NCI-H128 (cell line): ENCODE data around the gene CCDC180.
"Not testable (repeated sequence)": the region's sequence is repeated elsewhere in the genome, so short reads cannot be mapped to it uniquely, and the experiment has no call there.

ENCODE experiments used
- DNase-seq: peaks from one replicate; lab custom pipeline; 2025; ENCODE audit not compliant: unreplicated experiment; lab: John Stamatoyannopoulos, UW

The CCDC180 gene

DNA sequence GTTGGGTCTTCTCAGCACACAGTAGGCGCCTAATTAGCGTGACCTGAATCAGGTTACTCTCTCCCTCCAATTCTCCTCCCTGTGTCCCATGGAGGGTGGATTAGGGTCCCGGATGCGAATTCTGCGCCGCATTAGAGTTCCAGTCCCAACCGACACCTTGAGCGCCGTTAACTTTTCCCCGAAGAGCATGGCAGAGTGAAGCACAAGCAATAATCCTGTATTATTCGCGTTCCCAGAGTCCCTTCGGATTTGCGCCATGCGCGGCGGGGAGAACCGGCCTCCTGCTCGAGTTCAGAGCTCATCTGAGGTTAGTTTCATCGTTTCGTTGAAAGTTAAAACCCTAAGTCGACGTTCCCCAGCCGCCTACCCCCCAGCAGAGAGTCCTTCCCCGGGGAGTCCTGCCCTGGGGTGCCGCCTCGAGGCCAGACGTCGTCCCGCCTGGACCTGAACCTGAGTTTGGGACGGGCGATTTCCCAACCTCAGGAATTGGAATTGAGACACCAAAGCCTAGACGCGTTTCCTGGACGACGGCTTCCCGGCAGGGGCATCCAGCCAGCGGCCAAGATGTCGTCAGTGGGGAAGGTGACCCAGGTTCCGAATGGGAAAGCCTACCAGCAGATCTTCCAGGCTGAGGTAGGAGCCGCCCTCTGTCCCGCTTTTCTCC is at the start of gene CCDC180:
TSS of gene CCDC180 (plus strand) at position 160 of the 664 bp plus-strand sequence. CDS start at position 565, 405 bp downstream.
- DNase-seq: no peak

DNA sequence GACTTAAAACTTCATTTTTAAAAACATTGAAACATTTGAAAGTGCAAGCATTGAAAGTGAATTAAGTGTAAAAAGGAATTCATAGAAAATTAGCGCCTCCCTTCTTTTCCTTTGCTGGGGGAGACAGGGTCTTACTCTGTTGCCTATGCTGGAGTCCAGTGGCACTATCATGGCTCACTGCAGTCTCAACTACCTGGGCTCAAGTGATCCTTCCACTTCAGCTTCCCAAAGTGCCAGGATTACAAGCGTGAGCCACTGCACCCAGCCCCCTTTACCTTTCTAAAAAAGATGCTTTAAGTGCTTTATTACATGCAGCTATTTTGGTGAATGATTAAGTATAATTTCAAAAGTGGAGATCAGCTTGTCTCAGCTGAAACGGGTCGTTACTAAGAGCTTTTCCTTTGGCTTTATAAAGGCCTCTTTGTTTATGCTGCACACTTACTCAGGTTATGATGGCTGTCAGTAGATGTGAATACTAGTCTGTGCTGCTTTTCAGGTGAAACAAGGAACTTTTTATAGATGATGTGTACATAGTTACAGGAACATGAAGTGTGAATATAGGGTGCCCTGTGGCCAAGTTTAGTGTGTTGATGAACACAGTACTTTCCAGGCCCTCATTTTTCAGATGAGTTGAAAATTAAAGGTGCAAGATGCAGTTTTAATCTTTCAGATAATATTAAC is 47.5 kb upstream of the CCDC180 start:
- DNase-seq: not testable (repeated sequence)

DNA sequence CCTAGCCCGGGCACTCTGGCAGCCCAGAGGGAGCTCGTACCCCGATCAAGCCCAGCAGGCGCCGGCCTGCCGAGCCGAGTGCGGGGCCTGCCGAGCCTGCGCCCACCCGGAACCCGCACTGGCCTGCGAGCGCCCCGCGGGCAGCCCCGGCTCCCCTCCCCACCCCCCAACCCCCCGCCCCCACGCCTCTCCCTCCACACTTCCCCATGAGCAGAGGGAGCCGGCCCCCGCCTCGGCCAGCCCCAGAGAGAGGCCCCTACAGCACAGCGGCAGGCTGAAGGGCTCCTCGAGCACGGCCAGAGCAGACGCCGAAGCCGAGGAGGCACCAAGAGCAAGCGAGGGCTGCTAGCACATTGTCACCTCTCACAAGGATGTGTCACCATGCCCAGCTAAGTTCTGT is 36.2 kb upstream of the CCDC180 start:
- DNase-seq: no peak

DNA sequence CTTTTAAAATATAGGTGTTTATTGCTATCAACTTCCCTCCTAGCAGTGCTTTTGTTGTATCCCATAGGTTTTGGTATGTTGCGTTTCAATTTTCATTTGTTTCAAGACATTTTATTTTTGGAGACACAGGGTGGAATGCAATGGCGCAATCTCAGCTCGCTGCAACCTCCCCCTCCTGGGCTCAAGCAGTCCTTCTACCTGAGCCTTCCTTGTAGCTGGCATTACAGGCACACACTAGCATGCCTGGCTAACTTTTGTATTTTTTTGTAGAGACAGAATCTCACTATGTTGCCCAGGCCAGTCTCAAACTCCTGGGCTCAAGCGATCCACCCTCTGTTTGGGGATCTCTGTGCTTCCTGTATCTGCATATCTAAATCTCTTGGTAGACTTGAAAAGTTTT is 35.4 kb upstream of the CCDC180 start:
- DNase-seq: no peak

DNA sequence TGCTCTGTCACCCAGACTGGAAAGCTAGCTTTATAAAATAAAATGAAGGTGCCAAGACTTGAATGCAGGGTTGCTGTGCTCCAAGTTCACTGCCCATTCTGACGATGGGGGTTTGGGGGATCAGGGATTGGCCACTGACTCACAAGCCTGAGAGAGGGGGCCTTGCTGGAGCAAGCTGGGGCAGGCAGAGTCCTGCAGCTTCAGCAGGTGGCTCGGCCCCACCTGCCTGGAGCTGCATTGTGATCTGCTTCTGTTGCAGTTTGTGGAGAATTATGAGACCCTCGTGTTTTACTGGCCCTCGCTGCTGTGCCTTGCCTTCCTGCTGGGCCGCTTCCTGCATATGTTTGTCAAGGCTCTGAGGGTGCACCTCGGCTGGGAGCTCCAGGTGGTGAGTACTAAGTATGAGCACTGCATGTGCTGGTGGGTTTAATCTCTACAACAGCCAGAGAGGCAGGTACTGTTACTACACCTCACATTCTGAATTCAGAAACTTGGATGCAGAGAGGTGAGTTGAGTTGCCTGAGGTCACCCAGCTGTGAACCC is 31.1 kb upstream of the CCDC180 start:
- no peak for DNase-seq

DNA sequence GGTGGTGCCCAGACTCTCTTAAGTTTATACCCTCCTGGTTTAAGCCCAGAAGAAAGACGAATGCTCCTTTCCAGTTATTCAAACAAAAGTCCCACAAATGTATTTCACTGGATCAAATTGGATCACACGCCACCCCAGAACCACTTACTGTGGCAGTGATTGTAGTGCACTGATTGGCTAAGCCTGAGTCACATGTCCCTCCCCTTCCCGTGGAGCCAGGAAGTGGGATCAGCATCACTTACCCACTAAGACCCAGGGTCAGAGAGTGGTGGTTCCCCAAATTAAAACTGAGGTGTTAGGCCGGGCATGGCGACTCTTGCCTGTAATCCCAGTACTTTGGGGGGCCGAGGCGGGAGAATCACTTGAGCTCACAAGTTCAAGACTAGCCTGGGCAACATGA is 29.5 kb upstream of the CCDC180 start:
- no peak for DNase-seq

DNA sequence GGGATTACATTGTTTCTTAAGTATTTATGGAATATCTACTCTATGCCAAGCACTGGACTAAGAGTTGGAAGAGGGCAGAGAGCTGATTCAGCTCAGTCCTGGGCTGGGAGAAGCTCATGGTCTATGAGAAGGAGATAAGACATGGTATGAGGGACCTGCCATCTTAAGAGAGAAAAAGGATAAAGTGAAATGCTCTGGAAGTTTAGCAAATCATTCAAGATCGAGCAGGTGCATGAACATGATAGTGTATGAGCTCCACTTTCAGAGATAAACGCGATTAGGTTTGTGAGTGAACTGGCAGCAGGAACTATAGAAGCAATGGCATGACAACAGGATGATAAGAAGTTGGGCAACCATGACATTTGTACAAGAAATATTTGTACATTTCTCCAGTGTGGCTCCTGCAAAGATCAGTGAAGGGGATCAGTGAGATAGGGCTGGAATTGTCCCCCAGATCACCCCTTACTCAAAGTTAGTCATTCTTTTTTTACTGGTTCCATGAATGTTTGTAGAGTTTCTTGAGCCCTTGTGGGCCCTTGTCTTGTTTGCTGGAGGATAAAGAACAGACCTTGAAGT is 26.6 kb upstream of the CCDC180 start:
- DNase-seq: no peak

DNA sequence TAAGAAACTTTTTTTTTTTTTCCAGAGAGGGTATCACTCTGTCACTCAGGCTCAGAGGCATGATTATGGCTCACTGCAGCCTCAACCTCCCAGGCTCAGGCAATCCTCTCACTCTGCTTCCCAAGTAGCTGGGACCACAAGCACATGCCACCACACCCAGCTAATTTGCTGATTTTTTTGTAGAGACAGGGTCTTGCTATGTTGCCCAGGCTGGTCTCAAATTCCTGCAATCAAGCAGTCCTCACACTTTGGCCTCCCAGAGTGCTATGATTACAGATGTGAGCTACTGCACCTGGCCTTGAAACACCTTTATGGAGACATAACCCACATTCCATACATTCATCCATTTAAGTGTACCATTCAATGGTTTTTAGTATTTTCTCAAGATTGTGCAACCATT is 23.7 kb upstream of the CCDC180 start:
- DNase-seq: no peak

DNA sequence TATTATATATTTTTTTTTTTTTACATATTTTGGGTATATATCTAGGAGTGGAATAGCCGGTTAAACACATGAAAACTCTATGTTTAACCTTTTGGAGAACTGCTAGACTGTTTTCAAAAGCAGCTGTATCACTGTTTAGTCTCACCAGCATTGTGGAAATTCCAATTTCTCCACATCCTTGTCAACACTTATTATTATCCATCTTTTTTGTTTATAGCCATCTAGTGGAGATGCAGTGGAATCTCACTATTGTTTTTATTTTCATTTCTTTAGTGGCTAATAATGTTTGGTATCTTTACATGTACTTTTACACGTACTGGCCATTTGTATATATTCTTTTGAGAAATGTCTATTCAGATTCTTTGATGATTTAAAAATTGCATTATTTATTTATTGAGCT is 22.7 kb upstream of the CCDC180 start:
- no peak for DNase-seq

DNA sequence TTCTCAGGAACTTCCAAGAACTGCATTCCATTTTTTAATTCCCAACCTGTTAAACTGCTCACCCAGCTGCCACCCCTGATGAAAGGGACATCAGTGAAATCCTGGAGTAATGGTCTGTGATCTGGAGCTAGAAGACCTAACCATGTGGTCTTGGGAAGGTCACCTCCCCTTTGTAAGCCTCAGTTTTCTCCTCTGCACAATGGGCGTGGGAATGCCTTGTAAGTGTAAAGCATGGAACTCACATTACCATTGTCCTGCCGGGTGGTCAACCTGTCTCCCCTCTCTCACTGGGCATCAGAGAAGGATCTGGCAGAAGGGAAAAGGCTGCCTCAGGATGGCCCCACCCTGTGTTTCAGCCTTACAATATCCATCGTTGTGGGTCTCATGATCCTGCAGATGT is 15.3 kb upstream of the CCDC180 start:
- no peak for DNase-seq

DNA sequence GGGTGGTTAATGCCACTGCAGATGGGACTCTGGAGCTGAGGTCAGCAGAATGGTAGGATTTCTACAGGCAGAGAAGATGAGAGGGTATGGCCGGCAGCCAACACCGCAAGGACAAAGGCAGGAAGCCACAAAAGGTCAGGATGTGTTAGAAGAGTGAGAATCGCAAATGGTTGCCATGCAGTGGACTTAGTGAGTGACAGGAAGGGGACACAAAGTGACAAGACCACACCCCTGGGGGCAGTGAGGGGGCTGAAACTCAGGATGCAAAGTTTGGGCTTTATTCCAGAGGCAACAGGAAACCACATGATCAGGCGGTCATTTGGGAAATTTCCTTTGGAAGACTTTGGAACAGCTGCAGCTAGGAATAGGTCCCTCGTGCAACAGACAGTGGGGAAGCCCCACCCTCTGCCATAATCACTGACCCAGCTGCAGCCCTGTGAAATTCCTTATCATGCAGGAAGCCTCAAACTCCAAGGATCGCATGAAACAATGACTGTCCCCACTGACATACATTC is 14.2 kb upstream of the CCDC180 start:
- DNase-seq: no peak

DNA sequence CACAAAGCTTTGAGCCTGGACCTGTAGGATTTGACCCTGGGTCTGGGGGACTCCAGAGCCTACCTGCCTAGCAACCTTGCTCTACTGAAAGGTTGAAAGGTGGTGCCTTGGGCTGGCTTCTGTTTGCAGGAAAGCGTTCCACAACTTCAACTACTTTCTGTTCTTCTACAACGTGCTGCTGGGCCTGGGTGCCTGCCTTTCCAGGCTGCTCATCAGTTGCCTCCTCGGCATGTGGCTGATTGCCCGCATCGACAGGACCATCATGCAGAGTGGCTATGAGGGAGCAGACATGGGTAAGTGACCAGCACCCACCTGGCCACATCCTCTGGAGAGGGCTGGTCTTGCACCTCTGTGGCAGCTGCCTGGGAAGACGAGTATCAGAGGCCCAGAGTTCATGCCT is 13.6 kb upstream of the CCDC180 start:
- DNase-seq: no peak

DNA sequence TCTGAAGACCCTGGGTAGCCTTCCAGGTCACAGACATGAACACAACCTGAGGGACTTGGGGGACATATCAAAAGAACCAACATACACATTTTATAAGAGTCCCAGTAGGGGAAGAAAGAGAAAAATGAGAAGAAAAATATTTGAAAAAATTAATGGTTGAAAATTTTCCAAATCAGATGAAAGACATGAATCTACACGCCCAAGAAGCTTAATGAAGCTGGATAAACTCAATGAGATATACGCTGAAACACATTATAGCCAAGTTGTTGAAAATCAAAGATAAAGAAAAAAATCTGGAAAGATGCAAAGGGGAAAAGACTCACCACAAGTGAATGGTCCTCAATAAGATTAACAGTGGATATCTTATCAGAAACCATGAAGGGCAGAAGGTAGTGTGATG is 9.6 kb upstream of the CCDC180 start:
- no peak for DNase-seq

DNA sequence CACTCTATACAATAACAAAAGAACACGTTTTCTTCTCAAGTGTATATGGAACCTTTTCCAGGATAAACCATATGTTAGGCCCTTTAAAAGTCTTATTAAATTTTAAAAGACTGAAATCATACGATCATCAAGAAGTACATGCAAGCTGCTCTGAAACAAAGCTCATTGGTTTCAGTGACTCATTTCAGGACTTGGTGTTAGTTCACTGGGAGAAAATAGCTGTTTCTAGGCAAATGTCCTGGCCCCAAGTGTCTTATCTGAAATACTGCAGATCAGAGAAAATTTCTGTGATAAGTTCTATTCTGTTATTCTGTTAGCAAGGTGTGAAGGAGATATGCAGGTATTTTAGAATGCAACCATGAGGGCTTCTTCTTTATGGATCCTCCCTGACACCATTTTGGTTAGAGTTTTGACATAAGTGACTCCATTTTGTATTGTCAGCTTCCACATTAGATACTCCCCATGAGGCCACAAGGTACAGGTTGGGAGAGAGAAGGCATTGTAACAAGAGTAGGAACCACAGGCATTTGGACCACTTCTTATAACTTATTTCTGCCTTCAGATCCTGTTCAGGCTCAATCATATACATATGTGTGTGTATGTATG is 7.5 kb upstream of the CCDC180 start:
- DNase-seq: no peak

DNA sequence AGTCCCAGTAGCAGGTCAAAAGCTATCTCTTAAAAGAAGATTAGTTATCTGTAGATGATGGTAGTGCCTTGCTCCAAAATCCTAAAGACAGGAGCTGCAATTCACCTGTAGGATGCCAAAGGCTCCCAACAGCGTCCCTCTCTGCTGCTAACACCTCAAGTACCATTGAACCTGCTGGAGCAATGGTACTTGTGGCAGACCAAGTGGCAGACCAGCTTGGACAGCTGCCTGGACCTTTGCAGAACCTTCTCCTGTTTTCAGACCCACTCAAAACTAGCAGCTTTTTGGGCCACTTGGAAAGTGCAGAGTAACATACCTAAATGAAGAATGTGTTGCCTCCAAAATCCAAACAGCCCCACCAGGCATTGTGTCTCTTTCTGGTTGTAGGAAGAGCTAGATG is 6.9 kb upstream of the CCDC180 start:
- DNase-seq: no peak

DNA sequence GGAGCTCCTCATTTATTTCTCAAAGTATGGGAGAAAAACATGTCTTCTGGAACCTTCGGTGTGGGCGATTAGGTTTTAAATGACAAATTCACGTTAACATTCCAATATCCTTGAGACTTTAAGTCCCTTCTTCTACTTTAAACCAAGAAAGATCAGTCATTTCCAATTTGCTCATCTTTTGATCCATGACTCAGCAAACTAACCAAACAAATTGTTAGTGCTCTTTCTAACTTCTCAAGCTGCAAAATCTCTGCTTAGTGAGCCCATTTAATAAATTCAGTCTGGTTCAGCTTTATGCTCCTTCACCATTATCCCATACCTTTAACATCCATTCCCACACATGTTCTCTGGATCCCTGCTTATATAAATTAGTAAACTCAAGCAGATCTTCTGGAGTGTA is 5.5 kb upstream of the CCDC180 start:
- DNase-seq: no peak

DNA sequence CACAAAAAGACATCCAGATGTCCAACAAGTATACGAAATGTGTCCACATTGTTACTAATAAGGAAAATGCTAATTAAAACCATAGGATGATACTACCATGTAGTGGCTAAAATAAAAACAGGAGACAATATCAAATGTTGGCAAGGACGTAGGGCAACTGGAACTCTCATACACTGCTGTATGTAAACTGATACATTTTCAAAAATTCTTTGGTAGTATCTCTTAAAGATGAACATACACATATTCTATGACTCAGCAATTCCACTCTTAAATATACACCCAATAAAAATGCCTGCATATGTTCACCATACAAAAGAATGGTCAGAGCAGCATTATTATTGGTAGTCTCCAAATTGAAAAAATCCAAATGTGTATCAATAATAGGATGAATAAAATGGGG is 2.9 kb upstream of the CCDC180 start:
- no peak for DNase-seq

DNA sequence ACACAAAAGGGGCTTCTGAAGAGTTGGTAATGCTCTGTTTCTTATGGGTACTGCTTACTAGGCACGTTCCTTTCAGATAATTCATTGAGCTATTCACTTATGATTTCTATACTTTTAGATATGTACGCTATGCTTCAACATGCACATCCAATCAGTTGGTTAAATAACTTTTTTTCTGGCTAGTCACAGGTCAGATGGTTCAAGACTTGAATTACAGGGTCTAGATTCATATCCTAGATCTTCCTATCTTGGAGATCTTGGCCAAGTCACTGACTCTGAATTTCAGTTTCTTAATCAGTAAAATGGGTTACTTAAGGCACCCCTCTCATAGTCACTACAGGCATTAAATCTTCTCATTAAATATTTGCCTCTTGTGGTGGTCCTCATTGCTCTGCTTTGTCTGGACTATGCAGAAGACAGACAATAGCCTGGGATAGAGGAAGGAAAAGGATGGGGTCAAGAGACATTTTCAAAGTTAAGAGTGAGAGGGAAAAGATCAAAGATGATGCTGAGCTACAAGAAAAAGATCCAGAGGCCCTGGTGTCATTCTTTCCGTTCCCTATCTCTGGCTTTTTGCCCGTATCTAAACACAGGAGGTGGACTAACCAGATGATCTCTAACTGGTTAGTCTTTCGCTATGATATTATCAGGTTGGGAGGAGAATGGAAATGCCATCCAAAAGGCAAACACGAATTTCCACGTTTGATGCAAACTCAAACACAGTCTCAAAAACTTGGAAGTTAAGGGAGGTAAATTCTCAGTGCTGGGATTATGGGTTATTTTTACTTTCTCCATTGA is 1.8 kb upstream of the CCDC180 start:
- DNase-seq: no peak

DNA sequence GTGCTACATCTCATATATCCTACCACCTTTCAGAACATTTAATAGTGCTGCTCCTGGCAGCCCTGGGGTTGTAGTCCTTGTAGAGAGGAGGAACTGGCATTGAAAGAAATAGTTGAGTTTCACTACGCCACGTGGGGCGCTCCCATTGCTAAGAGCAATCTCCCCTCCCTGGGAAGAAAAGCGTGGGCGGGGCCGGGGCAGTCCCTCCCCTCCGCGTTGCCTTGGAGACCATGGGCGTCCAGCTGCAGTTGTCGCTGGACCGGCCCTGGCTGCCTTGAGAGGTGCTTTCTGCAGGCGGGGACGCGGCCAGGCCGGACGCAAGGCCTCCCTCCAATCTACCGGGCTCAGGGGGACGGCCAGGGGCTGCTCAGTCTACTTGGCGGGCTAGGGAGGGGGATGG is 368 bp upstream of the CCDC180 start:
- DNase-seq: no peak

DNA sequence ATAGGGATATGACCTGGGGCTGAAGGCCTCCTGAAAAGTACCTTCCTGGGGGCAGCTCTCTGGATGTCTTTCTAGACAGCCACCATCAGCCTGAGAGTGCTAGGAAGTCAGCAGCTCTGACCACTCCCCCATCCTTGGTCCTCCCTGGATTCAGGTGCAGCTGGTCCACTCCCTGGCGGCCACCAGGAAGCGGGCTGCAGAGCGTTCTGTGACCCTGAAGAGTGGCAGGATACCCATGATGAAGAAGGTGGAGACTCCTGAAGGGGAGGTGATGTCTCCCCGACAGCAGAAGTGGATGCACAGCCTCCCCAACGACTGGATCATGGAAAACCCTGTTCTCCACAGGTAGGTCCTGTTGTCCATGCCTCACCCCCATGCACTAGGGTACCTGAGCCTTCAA is 1.8 kb downstream of the CCDC180 start:
- DNase-seq: no peak

DNA sequence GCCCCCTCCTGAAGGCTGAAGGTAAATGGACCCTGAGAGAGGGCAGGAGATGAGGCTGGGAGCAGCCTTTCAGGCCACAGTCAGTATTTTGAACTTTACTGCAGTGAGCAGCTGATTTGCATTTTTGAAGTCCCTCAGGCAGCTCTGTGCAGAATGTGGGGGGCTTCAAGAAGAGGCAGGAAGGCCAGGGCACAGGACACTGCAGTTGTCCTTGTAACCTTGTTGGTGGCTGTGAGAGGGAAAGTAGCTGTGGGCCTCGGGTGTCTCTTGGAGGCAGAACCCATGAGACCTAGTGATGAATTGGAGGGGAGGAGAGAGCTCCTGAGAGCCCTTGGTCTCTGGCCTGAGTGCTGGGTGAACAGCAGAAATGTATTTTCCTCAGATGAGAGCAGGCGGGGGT is 2.6 kb downstream of the CCDC180 start:
- no peak for DNase-seq
